Measurements from ENCODE around the gene CIROP. TPM values are rescaled to one million over a fixed set of nuclear protein-coding genes. Genes with fewer than 3 reads are reported as not detected.
"Not testable (repeated sequence)": the region's sequence is repeated elsewhere in the genome, so short reads cannot be mapped to it uniquely, and the experiment has no call there.

Gene CIROP
- total and polyA plus RNA-seq, 2 experiments from 2014 or later: 0.15 TPM; not detected in 1

GRCh38 chr14:23112359-23113178 is 7.8 kb upstream of the CIROP start:
- TF ChIP-seq CTCF (IDR thresholded peaks at IDR 0.05; ENCODE audit: low read depth, low read length): no peak
- H3K36me3 ChIP-seq: no peaks in the 10 kb centered on the region
- peaks cover 28% of the 10 kb centered on the region for H3K4me1 ChIP-seq (ENCODE audit: low read depth)
- DNase-seq (ENCODE audit: low read depth in 1 of 2, low spot score in 1 of 2): peak; percentile 28 to 45
- no peaks in the 10 kb centered on the region for H3K9me3 ChIP-seq (ENCODE audit: low read depth)
- H3K4me3 ChIP-seq: no peak overlapping the region
- no peaks in the 10 kb centered on the region for H3K27me3 ChIP-seq
- peak overlapping the region; percentile 93 for H3K27ac ChIP-seq

- H3K36me3 ChIP-seq: no peaks in the 10 kb centered on the region
- no peak overlapping the region for H3K4me3 ChIP-seq
- no peak for TF ChIP-seq CTCF (IDR thresholded peaks at IDR 0.05; ENCODE audit: low read depth, low read length)
- no peaks in the 10 kb centered on the region for H3K9me3 ChIP-seq (ENCODE audit: low read depth)
- H3K27ac ChIP-seq: no peak overlapping the region
- H3K4me1 ChIP-seq (ENCODE audit: low read depth): peaks cover 28% of the 10 kb centered on the region
- no peak for DNase-seq (ENCODE audit: low read depth in 1 of 2, low spot score in 1 of 2)
- H3K27me3 ChIP-seq: no peaks in the 10 kb centered on the region
These were observed 6.0 kb upstream of the CIROP start for GRCh38 chr14:23110579-23111365.

- no peak overlapping the region for H3K27ac ChIP-seq
- no peaks in the 10 kb centered on the region for H3K27me3 ChIP-seq
- H3K36me3 ChIP-seq: no peaks in the 10 kb centered on the region
- H3K9me3 ChIP-seq (ENCODE audit: low read depth): no peaks in the 10 kb centered on the region
- no peak for TF ChIP-seq CTCF (IDR thresholded peaks at IDR 0.05; ENCODE audit: low read depth, low read length)
- no peak for DNase-seq (ENCODE audit: low read depth in 1 of 2, low spot score in 1 of 2)
- H3K4me3 ChIP-seq: no peak overlapping the region
- H3K4me1 ChIP-seq (ENCODE audit: low read depth): peaks cover 28% of the 10 kb centered on the region
These were observed 5.0 kb upstream of the CIROP start for GRCh38 chr14:23109769-23110168.

GRCh38 chr14:23108169-23108568 is 3.4 kb upstream of the CIROP start:
- DNase-seq (ENCODE audit: low read depth in 1 of 2, low spot score in 1 of 2); H3K9me3 ChIP-seq (ENCODE audit: low read depth); H3K27ac ChIP-seq; H3K36me3 ChIP-seq; H3K27me3 ChIP-seq; H3K4me3 ChIP-seq: not testable (repeated sequence)
- peaks cover 12% of the 10 kb centered on the region for H3K4me1 ChIP-seq (ENCODE audit: low read depth)

GRCh38 chr14:23107620-23108019 is 2.8 kb upstream of the CIROP start:
- H3K27me3 ChIP-seq; H3K9me3 ChIP-seq (ENCODE audit: low read depth); H3K27ac ChIP-seq; H3K4me1 ChIP-seq (ENCODE audit: low read depth); H3K4me3 ChIP-seq; H3K36me3 ChIP-seq; DNase-seq (ENCODE audit: low read depth in 1 of 2, low spot score in 1 of 2): not testable (repeated sequence)

- no peak for TF ChIP-seq CTCF (IDR thresholded peaks at IDR 0.05; ENCODE audit: low read depth, low read length)
- no peaks in the 10 kb centered on the region for H3K27me3 ChIP-seq
- H3K4me1 ChIP-seq (ENCODE audit: low read depth): peaks cover 4% of the 10 kb centered on the region
- DNase-seq (ENCODE audit: low read depth in 1 of 2, low spot score in 1 of 2): no peak
- no peaks in the 10 kb centered on the region for H3K36me3 ChIP-seq
- H3K27ac ChIP-seq: no peak overlapping the region
- no peaks in the 10 kb centered on the region for H3K9me3 ChIP-seq (ENCODE audit: low read depth)
- no peak overlapping the region for H3K4me3 ChIP-seq
These were observed 1.9 kb upstream of the CIROP start for GRCh38 chr14:23106747-23107045.
